Measurements from ENCODE around the gene SPON2.

GRCh38 chr4:1206299-1207156, 34.1 kb upstream of the SPON2 start:
- TF ChIP-seq CTCF (IDR thresholded peaks at IDR 0.05 in 8 of 11, conservative IDR thresholded peaks at IDR 0.05 in 3 of 11) (no peak), POLR2A (IDR thresholded peaks at IDR 0.05) (no peak), POLR2AphosphoS5 (IDR thresholded peaks at IDR 0.05) (no peak)

Measured in spleen (tissue), 7 donors.